Liver (tissue), 3 donors: ENCODE data around the gene RBFOX1.

ENCODE experiments used
- ATF3 ChIP-seq: IDR thresholded peaks from 2 replicates; pipeline ENCODE4 v1.6.1; 2016; ENCODE audit warnings: antibody characterized with exemption
- TF ChIP-seq, protein P1 (sequence below): IDR thresholded peaks from 2 replicates; pipeline ENCODE4 v1.6.1; 2016; ENCODE audit warnings: antibody characterized with exemption
- TF ChIP-seq, protein P2 (sequence below): fragments of 150-350 bp; IDR thresholded peaks from 2 replicates; pipeline ENCODE4 v1.5.1; 2017; ENCODE audit warnings: improper control_type of control experiment, low read depth, low read length; ENCODE audit not compliant: missing input control
- donor health status: healthy.
- donor health status: healthy.

DNA sequence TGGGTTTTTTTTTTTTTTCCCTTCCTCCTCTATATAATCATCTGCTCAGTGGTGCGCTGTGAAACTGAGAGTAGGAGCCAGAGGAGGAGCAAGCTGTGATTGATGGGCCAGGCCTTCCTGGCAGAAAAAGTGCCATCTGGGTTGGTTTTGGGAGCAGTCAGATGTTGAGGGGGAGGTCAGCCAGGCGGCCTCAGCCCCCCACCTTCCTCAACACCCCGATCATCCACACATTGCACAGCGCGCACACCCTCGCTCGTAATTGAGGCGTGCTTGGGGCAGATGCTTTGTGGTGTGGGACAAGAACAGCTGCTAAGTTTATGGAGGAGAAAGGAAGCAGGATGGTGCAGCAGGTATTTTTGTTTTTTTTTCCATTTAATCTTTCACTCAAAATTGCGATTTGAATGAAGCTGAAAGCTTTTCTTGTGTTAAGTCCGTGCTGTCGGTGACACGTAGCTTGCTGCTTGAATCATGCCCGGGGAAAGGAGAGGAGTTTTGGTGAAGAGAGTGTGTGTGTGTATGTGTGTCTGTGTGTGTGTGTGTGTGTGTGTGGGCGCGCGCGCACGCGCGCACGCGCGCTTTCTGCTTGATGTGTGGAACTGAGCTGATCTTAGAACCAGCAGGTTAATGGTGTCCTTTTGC, 177.4 kb downstream of the RBFOX1 start:
- TF ChIP-seq, protein P1, sequence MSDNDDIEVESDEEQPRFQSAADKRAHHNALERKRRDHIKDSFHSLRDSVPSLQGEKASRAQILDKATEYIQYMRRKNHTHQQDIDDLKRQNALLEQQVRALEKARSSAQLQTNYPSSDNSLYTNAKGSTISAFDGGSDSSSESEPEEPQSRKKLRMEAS = no peak
- TF ChIP-seq, protein P2, sequence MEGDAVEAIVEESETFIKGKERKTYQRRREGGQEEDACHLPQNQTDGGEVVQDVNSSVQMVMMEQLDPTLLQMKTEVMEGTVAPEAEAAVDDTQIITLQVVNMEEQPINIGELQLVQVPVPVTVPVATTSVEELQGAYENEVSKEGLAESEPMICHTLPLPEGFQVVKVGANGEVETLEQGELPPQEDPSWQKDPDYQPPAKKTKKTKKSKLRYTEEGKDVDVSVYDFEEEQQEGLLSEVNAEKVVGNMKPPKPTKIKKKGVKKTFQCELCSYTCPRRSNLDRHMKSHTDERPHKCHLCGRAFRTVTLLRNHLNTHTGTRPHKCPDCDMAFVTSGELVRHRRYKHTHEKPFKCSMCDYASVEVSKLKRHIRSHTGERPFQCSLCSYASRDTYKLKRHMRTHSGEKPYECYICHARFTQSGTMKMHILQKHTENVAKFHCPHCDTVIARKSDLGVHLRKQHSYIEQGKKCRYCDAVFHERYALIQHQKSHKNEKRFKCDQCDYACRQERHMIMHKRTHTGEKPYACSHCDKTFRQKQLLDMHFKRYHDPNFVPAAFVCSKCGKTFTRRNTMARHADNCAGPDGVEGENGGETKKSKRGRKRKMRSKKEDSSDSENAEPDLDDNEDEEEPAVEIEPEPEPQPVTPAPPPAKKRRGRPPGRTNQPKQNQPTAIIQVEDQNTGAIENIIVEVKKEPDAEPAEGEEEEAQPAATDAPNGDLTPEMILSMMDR = no peak
- TF ChIP-seq ATF3 = no peak
